Muscle of leg (tissue), 11 donors: ENCODE results near the gene RFX8. TPM values are rescaled to one million over a fixed set of nuclear protein-coding genes. Genes with fewer than 3 reads are reported as not detected.

Source experiments
- DNase-seq: peaks from one replicate; pipeline ENCODE4 v3.0.0; 2013
- H3K27ac ChIP-seq: one replicate; pipeline ENCODE4 v1.5.1; 2013; ENCODE audit warnings: mild to moderate bottlenecking, low read length, control low read depth
- H3K27me3 ChIP-seq: one replicate; pipeline ENCODE4 v1.6.1; 2013; ENCODE audit warnings: low read length; ENCODE audit not compliant: control insufficient read depth, insufficient read depth
- H3K36me3 ChIP-seq: one replicate; pipeline ENCODE4 v1.6.1; 2013; ENCODE audit warnings: low read length; ENCODE audit not compliant: control insufficient read depth, insufficient read depth
- H3K4me1 ChIP-seq: one replicate; pipeline ENCODE4 v1.6.1; 2013; ENCODE audit warnings: low read length; ENCODE audit not compliant: control insufficient read depth, insufficient read depth
- H3K4me3 ChIP-seq: one replicate; pipeline ENCODE4 v1.5.1; 2013; ENCODE audit warnings: low read length, control low read depth
- H3K9me3 ChIP-seq: replicated peaks from 2 replicates; pipeline ENCODE4 v1.6.1; 2013; ENCODE audit warnings: low read depth, low read length; ENCODE audit not compliant: control insufficient read depth
- WGBS: methylation state at CpG from one replicate; pipeline ENCODE4 v1.1.5; 2013; ENCODE audit warnings: missing lambda C conversion rate; ENCODE audit not compliant: insufficient coverage; 5-methylcytosine and 5-hydroxymethylcytosine counted together
- polyA plus RNA-seq, 8 donors: library from polyadenylated mRNA; unstranded; fragments of 120-200 nt; gene quantifications; one replicate each; pipeline versions ENCODE4 v1.2.1 to v1.2.3, GENCODE V29; 2013; ENCODE audit warnings: inconsistent platforms in 1 of 8, low replicate concordance in 1 of 8; ENCODE audit not compliant: insufficient read length in 8 of 8, insufficient read depth in 1 of 8
- total RNA-seq: library from RNA; stranded (reverse); fragments of 120-200 nt; gene quantifications from one replicate; pipeline ENCODE4 v1.2.4, GENCODE V29; 2013

RFX8 gene
- total and polyA plus RNA-seq, 9 donors: 1.8 to 3.1 (median 2.2) TPM

DNA sequence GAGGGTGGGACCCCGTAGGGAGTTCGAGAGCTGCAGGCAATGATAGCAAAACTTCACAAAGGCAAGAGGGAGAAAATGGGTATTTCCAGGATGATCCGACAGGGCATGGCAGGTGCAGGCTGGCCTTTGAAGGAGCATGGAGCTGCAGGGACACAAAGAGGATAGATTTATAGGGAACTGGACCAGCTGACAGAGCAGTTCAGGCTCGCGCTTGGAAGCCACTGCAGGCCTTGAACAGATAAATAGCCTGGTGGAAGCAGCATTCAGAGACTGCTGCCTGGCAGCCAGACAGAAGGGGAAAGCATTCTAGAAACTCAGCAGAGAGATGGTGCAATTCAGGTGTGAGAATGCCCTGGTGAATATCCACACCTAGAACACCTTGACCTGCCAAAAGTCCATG, 58.3 kb downstream of the RFX8 start:
- peaks cover 4% of the 10 kb centered on the region for H3K9me3 ChIP-seq
- peaks cover 12% of the 10 kb centered on the region for H3K4me1 ChIP-seq
- no peak overlapping the region for H3K4me3 ChIP-seq
- WGBS: 69% methylated on average over 5 of the region's 5 CpGs
- no peaks in the 10 kb centered on the region for H3K36me3 ChIP-seq
- DNase-seq: no peak
- H3K27me3 ChIP-seq: peaks cover 4% of the 10 kb centered on the region
- no peak overlapping the region for H3K27ac ChIP-seq

- H3K4me1 ChIP-seq: peaks cover 12% of the 10 kb centered on the region
- H3K9me3 ChIP-seq: peaks cover 4% of the 10 kb centered on the region
- H3K4me3 ChIP-seq: no peak overlapping the region
- no peaks in the 10 kb centered on the region for H3K36me3 ChIP-seq
- no peak for DNase-seq
- peaks cover 4% of the 10 kb centered on the region for H3K27me3 ChIP-seq
- 91% methylated on average over 3 of the region's 3 CpGs for WGBS
- H3K27ac ChIP-seq: no peak overlapping the region
Observed at GRCh38 chr2:101415884-101416283, 59.0 kb downstream of the RFX8 start.

DNA sequence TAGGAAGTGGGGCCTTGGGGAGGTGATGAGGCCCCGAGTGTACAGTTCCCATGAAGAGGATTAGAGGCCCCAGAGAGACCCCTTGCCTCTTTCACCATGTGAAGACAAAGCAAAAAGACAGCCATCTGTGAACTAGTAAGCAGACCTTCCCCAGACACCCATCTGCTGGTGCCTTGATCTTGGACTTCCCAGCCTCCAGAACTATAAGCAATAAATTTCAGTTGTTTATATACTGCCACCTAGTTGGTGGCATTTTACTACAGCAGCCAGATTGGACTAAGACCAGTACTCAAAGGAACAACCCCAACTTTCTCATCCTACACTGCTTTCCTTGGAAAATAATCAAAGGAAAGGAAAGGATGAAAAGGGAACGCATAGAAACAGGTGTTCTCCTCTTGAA, 59.7 kb downstream of the RFX8 start:
- Histone ChIP-seq H3K27me3 (peaks cover 4% of the 10 kb centered on the region), H3K27ac (no peak overlapping the region), H3K4me1 (peaks cover 12% of the 10 kb centered on the region), H3K9me3 (peaks cover 4% of the 10 kb centered on the region), H3K4me3 (no peak overlapping the region), H3K36me3 (no peaks in the 10 kb centered on the region)
- no peak for DNase-seq
- no CpG with 5 or more reads among the region's 2 CpGs for WGBS

GRCh38 chr2:101412092-101412694, 62.7 kb downstream of the RFX8 start:
- DNase-seq: no peak
- H3K27me3 ChIP-seq: peaks cover 4% of the 10 kb centered on the region
- peaks cover 8% of the 10 kb centered on the region for H3K4me1 ChIP-seq
- peaks cover 4% of the 10 kb centered on the region for H3K9me3 ChIP-seq
- H3K36me3 ChIP-seq: no peaks in the 10 kb centered on the region
- 50% methylated on average over 1 of the region's 9 CpGs for WGBS
- H3K27ac ChIP-seq: no peak overlapping the region
- H3K4me3 ChIP-seq: no peak overlapping the region

DNA sequence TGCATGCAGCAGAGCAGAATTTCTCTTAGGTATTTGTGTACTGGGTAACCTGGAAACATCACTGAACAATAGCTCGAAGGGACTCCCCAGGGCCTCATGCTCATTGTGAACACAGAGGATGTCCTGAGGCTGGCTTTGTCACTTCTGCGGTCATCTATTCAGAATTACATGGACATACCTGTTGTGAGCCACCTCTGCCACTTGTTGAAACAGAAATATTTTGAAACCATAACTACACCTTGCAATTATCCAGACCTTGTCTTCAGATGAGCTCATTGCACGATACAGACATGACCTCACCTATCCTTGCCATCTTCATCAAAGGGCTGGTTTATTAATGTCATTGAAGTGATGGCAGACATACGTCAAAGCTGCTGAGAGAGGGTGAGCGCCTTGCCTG, 64.2 kb downstream of the RFX8 start:
- Histone ChIP-seq H3K27me3 (peaks cover 4% of the 10 kb centered on the region), H3K36me3 (no peaks in the 10 kb centered on the region), H3K27ac (no peak overlapping the region), H3K4me1 (no peaks in the 10 kb centered on the region), H3K9me3 (peaks cover 4% of the 10 kb centered on the region), H3K4me3 (no peak overlapping the region)
- WGBS: 58% methylated on average over 2 of the region's 5 CpGs
- DNase-seq: no peak

DNA sequence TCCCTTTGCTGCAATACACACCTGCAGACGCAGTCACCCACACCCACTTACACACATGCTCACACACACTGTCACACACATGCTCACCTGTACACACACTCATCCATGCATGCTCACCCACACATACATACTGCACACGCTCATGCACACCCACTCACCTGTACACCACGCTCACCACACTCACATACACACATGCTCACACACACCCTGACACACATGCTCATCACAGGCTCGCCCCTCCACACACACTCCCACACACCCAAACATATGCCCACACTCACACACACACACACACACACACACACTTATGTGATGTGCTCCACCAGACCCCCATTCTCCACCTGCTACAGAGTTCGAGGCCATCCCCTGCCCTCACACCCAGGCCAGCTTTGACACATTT, 64.8 kb downstream of the RFX8 start:
- H3K36me3 ChIP-seq: no peaks in the 10 kb centered on the region
- H3K4me1 ChIP-seq: no peaks in the 10 kb centered on the region
- peaks cover 3% of the 10 kb centered on the region for H3K9me3 ChIP-seq
- no peak overlapping the region for H3K27ac ChIP-seq
- no peak for DNase-seq
- peaks cover 2% of the 10 kb centered on the region for H3K27me3 ChIP-seq
- WGBS: 87% methylated on average over 5 of the region's 5 CpGs
- no peak overlapping the region for H3K4me3 ChIP-seq

DNA sequence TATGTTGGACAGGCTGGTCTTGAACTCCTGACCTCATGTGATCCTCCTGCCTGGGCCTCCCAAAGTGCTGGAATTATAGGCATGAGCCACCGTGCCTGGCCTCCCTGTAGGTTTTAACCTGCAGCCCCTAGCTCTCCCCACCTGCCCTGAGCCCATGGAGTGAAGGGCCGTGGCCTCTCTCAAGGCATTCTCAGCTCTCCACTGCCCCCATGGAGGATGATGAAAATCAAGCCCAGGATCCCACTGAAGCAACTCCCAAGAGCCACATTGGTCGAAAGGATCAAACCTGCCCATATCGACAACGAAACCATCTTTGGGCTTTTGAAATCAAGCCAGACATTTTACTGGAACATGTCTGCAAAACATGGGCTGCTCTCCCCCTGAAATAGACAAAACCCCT, 65.2 kb downstream of the RFX8 start:
- Histone ChIP-seq H3K4me3 (no peak overlapping the region), H3K27ac (no peak overlapping the region), H3K27me3 (no peaks in the 10 kb centered on the region), H3K36me3 (no peaks in the 10 kb centered on the region), H3K4me1 (no peaks in the 10 kb centered on the region), H3K9me3 (no peaks in the 10 kb centered on the region)
- no peak for DNase-seq
- 61% methylated on average over 5 of the region's 5 CpGs for WGBS

- no peaks in the 10 kb centered on the region for H3K9me3 ChIP-seq
- H3K4me1 ChIP-seq: no peaks in the 10 kb centered on the region
- no peak overlapping the region for H3K27ac ChIP-seq
- H3K36me3 ChIP-seq: no peaks in the 10 kb centered on the region
- no peak for DNase-seq
- H3K4me3 ChIP-seq: no peak overlapping the region
- 70% methylated on average over 4 of the region's 6 CpGs for WGBS
- no peaks in the 10 kb centered on the region for H3K27me3 ChIP-seq
Observed at GRCh38 chr2:101408925-101409324, 66.0 kb downstream of the RFX8 start.

DNA sequence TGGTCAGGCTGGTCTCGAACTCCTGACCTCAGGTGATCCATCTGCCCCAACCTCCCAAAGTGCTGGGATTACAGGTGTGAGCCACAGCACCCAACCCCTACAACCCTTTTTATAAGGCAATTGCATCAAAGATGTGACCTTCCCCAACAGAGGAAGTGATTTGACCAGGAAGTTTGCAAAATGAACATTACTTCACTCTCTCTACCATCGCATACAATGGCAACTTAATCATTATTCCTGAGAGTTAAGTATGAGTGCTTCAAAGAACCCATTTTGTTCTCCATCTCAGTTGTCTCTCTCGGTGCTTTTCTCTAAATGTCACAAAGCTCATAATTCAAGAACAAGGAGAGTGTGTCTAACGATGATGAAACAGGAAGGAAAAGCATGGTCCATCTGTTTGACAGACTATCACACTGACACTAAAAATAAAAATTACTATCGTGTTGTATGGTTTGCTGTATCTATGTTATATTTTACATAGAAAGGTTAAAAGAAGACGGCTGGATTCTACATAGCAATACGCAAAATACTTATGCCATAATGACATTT, 69.5 kb downstream of the RFX8 start:
- no CpG with 5 or more reads among the region's 7 CpGs for WGBS
- Histone ChIP-seq H3K4me3 (no peak overlapping the region), H3K27ac (no peak overlapping the region), H3K27me3 (peaks cover 7% of the 10 kb centered on the region), H3K4me1 (peaks cover 9% of the 10 kb centered on the region), H3K9me3 (no peaks in the 10 kb centered on the region), H3K36me3 (no peaks in the 10 kb centered on the region)
- no peak for DNase-seq

- no peak overlapping the region for H3K27ac ChIP-seq
- WGBS: no CpG with 5 or more reads among the region's 1 CpG
- no peak for DNase-seq
- H3K36me3 ChIP-seq: no peaks in the 10 kb centered on the region
- H3K4me1 ChIP-seq: peaks cover 14% of the 10 kb centered on the region
- H3K4me3 ChIP-seq: no peak overlapping the region
- H3K9me3 ChIP-seq: no peaks in the 10 kb centered on the region
- H3K27me3 ChIP-seq: peaks cover 7% of the 10 kb centered on the region
Observed at GRCh38 chr2:101403745-101404144, 71.2 kb downstream of the RFX8 start.

GRCh38 chr2:101402630-101403029, 72.3 kb downstream of the RFX8 start:
- 85% methylated on average over 5 of the region's 6 CpGs for WGBS

More at GRCh38 chr2:101402630-101403029, 72.3 kb downstream of the RFX8 start:
- no peak overlapping the region for H3K27ac ChIP-seq
- no peaks in the 10 kb centered on the region for H3K36me3 ChIP-seq
- H3K27me3 ChIP-seq: peaks cover 8% of the 10 kb centered on the region
- H3K9me3 ChIP-seq: no peaks in the 10 kb centered on the region
- no peak overlapping the region for H3K4me3 ChIP-seq
- no peak for DNase-seq
- peaks cover 14% of the 10 kb centered on the region for H3K4me1 ChIP-seq
